Right lobe of liver (tissue), 4 donors: ENCODE results near the gene TRMT61A.

Experiments
- POLR2A ChIP-seq: fragments of 450-650 bp; IDR thresholded peaks from one replicate; pipeline ENCODE4 v1.6.1; 2017; ENCODE audit warnings: antibody characterized with exemption, mild to moderate bottlenecking
- TF ChIP-seq, protein P1 (sequence below), 4 donors: fragments of 200-600 bp in 3 of 4; fragments of 450-650 bp in 1 of 4; IDR thresholded peaks; one replicate each; pipeline versions ENCODE4 v1.5.1 to v1.8.0; 2016 to 2022; ENCODE audit warnings: antibody characterized with exemption in 4 of 4, mild to moderate bottlenecking in 2 of 4
- donor health status: DM: no; HTN: no; CAD: no.
- donor health status: DM: no; HTN: no; CAD: no.
- donor health status: DM: no; HTN: yes; CAD: no.

DNA sequence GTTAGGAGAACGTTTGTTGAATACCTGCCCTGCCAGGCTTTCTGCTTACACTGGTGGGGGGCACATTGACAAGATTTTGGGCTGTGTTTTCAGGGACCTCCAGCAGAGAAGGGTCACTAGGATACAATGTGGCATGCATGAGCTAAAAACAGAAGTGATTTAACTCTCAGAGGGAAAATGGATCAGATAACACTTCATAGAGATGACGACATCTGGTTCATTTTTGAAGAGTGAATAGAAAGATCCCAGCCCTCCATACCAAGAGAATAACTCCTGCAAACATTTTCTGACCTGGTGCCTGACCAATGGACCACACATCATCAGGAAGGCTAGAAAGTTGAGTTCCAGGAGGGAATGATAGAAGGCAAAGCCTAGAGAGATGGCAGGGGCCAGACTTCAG lies 40.0 kb upstream of the TRMT61A start:
- TF ChIP-seq, protein P1, sequence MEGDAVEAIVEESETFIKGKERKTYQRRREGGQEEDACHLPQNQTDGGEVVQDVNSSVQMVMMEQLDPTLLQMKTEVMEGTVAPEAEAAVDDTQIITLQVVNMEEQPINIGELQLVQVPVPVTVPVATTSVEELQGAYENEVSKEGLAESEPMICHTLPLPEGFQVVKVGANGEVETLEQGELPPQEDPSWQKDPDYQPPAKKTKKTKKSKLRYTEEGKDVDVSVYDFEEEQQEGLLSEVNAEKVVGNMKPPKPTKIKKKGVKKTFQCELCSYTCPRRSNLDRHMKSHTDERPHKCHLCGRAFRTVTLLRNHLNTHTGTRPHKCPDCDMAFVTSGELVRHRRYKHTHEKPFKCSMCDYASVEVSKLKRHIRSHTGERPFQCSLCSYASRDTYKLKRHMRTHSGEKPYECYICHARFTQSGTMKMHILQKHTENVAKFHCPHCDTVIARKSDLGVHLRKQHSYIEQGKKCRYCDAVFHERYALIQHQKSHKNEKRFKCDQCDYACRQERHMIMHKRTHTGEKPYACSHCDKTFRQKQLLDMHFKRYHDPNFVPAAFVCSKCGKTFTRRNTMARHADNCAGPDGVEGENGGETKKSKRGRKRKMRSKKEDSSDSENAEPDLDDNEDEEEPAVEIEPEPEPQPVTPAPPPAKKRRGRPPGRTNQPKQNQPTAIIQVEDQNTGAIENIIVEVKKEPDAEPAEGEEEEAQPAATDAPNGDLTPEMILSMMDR (IDR thresholded peaks at IDR 0.05): no peak
- no peak for TF ChIP-seq POLR2A
